GM19043 (cell line): Measurements from ENCODE around the gene RAD51B.
"Not testable (repeated sequence)": the region's sequence is repeated elsewhere in the genome, so short reads cannot be mapped to it uniquely, and the experiment has no call there.

Source experiments
- ATAC-seq: cut with Tn5 transposase; IDR thresholded peaks from one replicate; pipeline ENCODE4 v1.9.1; 2021; ENCODE audit warnings: low read depth; ENCODE audit not compliant: unreplicated experiment

Gene RAD51B

DNA sequence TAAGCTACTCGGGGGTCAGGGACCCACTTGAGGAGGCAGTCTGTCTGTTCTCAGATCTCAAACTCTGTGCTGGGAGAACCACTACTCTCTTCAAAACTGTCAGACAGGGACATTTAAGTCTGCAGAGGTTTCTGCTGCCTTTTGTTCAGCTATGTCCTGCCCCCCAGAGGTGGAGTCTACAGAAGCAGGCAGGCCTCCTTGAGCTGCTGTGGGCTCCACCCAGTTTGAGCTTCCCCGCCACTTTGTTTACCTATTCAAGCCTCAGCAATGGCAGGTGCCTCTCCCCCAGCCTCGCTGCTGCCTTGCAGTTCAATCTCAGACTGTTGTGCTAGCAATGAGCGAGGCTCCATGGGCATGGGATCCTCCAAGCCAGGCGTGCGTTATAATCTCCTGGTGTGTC lies 614.6 kb downstream of the RAD51B start:
- not testable (repeated sequence) for ATAC-seq

DNA sequence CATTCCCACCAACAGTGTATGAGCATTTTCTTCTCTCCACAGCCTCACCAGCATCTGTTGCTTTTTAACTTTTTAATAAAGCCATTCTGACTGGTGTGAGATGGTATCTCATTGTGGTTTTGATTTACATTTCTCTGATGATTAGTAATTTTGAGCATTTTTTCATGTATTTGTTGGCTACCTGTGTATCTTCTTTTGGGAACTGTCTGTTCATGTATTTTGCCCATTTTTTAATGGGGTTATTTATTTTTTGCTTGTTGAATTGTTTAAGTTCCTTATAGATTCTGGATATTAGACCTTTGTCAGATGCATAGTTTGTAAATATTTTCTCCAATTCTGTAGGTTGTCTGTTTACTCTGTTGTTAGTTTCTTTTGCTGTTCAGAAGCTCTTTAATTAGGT lies 616.1 kb downstream of the RAD51B start:
- ATAC-seq: not testable (repeated sequence)

DNA sequence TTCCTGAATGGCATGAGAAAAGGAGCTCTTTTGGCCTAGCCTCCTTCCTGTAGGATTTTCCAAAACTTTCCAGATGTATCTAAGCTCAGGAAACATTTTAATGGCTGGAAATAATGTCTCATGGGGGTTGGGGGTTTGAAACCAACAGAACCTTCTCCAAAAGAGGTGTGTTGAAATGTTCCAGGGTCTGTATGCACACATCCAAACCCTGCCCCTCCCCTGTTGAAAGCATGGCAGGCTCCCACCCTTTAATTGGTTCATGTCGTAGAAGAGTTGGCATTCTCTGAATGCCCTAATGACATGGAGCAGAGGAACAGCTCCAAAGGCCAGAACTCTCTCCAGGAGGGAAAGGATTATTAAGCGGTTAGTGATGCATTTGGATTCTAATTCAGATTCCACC lies 620.1 kb downstream of the RAD51B start:
- no peak for ATAC-seq

DNA sequence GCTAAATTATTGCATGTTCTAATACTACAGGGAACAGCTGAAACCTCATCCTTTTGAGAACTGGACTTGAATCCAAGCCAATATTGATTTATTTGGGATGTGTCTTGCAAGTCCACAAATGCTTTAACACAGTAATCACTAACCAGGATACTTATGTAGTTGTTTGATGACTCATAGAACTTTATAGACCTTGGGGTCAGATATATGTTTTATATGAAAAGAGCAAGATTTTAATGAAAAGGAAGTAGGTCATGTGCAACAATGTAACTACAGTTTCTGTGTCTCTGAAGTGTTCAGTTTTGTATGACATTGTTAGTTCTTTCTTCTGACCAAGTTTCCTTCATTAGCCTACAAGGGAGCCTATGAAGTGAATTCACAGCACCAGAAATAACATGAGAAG lies 621.2 kb downstream of the RAD51B start:
- ATAC-seq: no peak

DNA sequence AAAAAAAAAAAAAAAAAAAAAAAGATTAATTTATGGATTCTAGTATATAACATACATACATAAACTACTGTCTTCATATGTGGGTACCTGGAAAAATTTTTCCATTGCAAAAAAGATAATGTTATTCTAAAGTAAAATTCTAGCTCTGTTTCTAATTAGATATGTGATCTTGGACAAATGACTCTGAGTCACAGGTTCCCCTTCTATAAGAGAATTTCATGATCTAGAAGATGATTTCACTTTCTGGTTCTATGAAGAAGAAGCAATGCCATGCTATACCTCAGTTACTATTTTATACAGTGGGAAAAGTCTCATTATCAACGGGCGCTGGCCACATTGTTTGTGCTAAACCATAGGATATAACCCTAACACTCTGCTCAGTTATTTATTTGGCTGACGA lies 622.0 kb downstream of the RAD51B start:
- no peak for ATAC-seq

DNA sequence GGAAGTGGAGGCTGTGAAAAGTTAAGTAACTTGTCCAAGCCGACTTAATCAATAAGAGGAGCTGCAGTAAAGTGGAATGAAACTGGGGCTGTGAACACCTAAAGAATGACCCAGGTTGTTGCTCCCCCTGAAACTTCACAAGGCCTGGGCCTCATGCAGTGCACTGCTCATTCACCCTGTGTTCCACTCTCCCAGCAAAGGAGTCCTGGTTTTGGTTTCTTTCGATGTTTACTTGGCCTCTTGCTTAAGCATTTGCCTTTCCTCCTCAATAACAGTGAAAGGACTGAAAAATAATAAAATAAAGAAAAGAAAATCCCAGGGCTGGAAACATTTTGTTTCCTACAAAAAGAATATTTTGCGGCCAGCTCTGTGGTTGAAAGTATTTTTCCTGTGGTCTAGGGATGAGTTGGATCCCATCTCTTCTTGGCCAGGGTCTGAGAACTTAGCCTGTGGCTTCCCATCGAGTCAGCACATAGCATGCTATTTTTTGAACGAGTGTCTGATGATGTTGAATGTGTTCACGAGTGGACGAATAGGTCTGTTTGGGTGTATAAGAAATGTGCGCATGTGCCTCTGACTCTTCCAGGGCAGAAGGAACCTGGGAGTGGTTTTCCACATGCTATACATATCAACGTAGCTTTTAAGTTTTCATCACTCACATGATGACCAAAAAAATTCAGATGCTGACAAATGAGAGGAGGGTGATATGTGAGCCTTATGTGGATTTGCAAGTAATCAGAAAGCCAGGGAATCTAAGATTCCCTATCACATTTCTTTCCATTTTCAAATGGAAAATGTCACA lies 623.5 kb downstream of the RAD51B start:
- no peak for ATAC-seq

- ATAC-seq: no peak
Measured at GRCh38 chr14:68444449-68445168, 625.0 kb downstream of the RAD51B start.

GRCh38 chr14:68446243-68447040 lies 626.9 kb downstream of the RAD51B start:
- ATAC-seq: no peak

- no peak for ATAC-seq
Measured at GRCh38 chr14:68447581-68448251, 628.1 kb downstream of the RAD51B start.

DNA sequence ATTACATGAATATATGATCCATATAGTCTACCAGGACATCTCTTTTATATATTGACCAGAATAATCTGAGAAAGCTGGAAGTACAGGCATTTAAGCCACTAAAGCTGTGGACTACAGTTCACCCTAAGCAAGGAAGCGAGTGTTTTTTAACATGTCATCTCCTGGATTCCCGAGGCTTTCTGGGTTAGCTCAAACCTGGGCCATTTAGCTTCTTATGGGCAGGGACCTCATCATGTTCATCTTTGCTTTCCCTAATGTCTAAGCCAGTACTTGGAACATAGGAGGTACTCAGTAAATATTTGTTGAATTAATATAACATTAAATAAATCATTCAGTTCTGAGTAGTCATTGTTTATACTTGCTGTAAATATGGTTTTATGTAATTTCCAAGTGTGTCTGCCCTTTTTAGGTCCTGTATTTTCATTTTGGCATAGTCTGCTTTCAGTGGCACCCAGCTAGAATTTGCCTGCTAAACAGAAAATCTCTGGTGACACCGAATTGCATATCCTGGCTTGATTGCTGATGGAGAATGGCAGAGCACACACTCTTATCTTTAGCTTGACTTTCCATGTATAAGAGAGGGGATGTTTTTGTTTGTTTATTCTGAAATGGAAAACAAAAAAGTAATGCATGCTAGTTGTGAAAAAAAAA lies 628.8 kb downstream of the RAD51B start:
- ATAC-seq: no peak

- ATAC-seq: no peak
Measured at GRCh38 chr14:68449561-68450181, 630.1 kb downstream of the RAD51B start.

- ATAC-seq: no peak
Measured at GRCh38 chr14:68450391-68451120, 631.0 kb downstream of the RAD51B start.

DNA sequence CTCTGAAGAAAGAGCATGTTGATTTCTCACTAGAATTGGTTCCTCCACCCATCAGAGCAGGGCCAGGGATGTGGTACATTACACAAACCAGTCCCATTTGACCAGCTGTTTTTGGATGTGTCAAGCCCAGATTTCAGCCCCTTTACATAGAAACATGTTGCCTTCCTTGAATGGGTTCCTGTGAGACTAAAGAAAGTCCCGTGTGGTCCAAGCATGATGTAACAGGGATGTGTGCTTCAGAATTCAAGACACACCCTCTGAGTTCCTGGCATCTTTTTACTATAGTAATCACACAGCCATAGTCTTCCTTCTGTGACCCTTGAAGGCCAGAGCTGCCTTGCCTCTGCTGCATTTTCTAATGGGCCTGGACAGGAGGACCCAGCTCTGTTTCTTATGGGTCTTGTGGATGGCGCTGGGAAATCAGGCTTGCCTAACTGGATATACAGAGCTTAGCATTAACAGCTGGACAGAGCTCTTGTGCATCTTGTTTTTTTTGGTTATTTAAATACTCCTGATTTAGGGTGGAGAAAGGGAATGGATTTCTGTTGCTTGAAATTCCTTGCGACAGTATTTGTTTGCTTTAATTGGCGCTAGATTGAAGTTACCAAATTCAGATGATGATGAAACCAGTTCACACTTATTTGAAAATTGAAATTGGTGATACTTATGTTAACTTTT lies 632.3 kb downstream of the RAD51B start:
- no peak for ATAC-seq

DNA sequence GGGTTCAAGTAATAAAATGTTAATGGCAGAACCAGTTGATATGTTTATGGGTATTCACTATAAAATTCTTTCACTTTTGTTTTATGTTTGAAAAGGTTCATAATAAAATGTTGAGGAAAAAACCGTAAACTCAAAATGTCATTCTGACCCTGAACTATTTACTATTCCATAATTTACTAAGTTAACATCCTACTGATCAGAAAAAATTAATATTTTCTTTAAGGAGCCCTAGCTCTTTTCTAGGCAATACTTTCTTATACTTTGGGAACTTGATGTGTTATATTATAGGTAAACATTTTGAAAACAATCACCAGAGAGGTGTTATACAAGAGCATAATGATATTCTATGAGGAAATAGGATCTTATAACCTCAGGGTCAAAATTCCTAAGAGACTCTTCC lies 638.7 kb downstream of the RAD51B start:
- ATAC-seq: no peak

- no peak for ATAC-seq
Measured at GRCh38 chr14:68458840-68459469, 639.4 kb downstream of the RAD51B start.

- no peak for ATAC-seq
Measured at GRCh38 chr14:68459480-68460136, 640.0 kb downstream of the RAD51B start.

- no peak for ATAC-seq
Measured at GRCh38 chr14:68460541-68460940, 641.0 kb downstream of the RAD51B start.

DNA sequence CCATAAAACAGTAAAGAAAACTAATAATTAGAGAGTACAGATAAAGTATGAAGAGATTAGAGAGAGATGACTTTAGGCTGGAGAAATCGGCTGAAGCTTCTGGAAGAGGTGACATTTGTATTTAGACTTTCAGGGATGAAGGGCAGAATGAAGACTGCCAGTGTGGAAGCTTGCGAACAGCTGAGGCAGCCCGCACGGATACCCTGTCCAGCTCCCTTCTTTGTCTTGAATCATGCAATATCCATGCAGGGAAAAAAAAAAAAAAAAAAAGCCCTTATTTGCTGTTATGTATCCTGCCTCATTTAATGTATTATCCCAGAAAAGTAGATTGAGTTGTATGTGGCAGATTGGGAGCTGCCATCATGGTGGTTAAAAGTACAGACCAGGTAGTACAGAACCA lies 641.5 kb downstream of the RAD51B start:
- no peak for ATAC-seq
